Neural cell (in vitro differentiated cells): ENCODE results near the gene GAB2. TPM values are rescaled to one million over a fixed set of nuclear protein-coding genes. Genes with fewer than 3 reads are reported as not detected.

ENCODE experiments used
- H2AFZ ChIP-seq: fragments of 200-600, 300-800 bp; sonication (generic), shearing (Covaris generic); 2 replicates; pipeline ENCODE4 v1.6.0; 2014; ENCODE audit warnings: low read depth, mild to moderate bottlenecking, antibody characterized with exemption, low read length, moderate library complexity
- H3F3A ChIP-seq: fragments of 200-600 bp; shearing (Covaris generic); 2 replicates; pipeline ENCODE4 v1.6.1; 2016; ENCODE audit warnings: mild to moderate bottlenecking, moderate library complexity, mixed read lengths, antibody characterized with exemption, low read length; ENCODE audit not compliant: insufficient read depth, poor library complexity, severe bottlenecking
- H3K27ac ChIP-seq: fragments of 200-600, 300-800 bp; sonication (generic), shearing (Covaris generic); 2 replicates; pipeline ENCODE4 v1.5.1; 2014; ENCODE audit warnings: mild to moderate bottlenecking, low read length, moderate library complexity
- H3K27me3 ChIP-seq: fragments of 300-800, 200-600 bp; sonication (generic), shearing (Covaris generic); 2 replicates; pipeline ENCODE4 v1.6.0; 2014; ENCODE audit warnings: mild to moderate bottlenecking, low read depth, low read length, moderate library complexity; ENCODE audit not compliant: insufficient read depth
- H3K36me3 ChIP-seq: fragments of 300-800, 200-600 bp; sonication (generic), shearing (Covaris generic); 2 replicates; pipeline ENCODE4 v1.5.1; 2014; ENCODE audit warnings: mild to moderate bottlenecking, antibody characterized with exemption, low read length, moderate library complexity; ENCODE audit not compliant: insufficient read depth
- H3K4me2 ChIP-seq: fragments of 300-800, 200-600 bp; sonication (generic), shearing (Covaris generic); 2 replicates; pipeline ENCODE4 v1.6.0; 2014; ENCODE audit warnings: mild to moderate bottlenecking, low read length
- H3K4me3 ChIP-seq: fragments of 300-800, 200-600 bp; sonication (generic), shearing (Covaris generic); 2 replicates; pipeline ENCODE4 v1.5.1; 2014; ENCODE audit warnings: mild to moderate bottlenecking, low read length, moderate library complexity
- H3K79me2 ChIP-seq: fragments of 200-600 bp; shearing (Covaris generic); replicated peaks from 2 replicates; pipeline ENCODE4 v1.6.0; 2014; ENCODE audit warnings: mild to moderate bottlenecking, low read length, moderate library complexity; ENCODE audit not compliant: insufficient read depth
- H3K9ac ChIP-seq: fragments of 300-800, 200-600 bp; sonication (generic), shearing (Covaris generic); 2 replicates; pipeline ENCODE4 v1.6.1; 2016; ENCODE audit warnings: mild to moderate bottlenecking, low read length, mixed read lengths
- H3K9me2 ChIP-seq: fragments of 200-600 bp; shearing (Covaris generic); 2 replicates; pipeline ENCODE4 v1.6.1; 2016; ENCODE audit warnings: mild to moderate bottlenecking, low read length, mixed read lengths; ENCODE audit not compliant: insufficient read depth
- H3K9me3 ChIP-seq: fragments of 200-600, 300-800 bp; sonication (generic), shearing (Covaris generic); 2 replicates; pipeline ENCODE4 v1.6.1; 2016; ENCODE audit warnings: mild to moderate bottlenecking, mixed run types, low read length, moderate library complexity, mixed read lengths
- H4K20me1 ChIP-seq: fragments of 200-600 bp; shearing (Covaris generic); 2 replicates; pipeline ENCODE4 v1.6.1; 2016; ENCODE audit warnings: mild to moderate bottlenecking, mixed run types; ENCODE audit not compliant: insufficient read depth
- EP300 ChIP-seq: fragments of 450-650 bp; conservative IDR thresholded peaks from 2 replicates; pipeline ENCODE4 v1.6.1; 2014; ENCODE audit warnings: antibody characterized with exemption, mild to moderate bottlenecking, moderate library complexity; ENCODE audit not compliant: poor library complexity, severe bottlenecking
- EZH2 ChIP-seq: fragments of 200-600, 300-800 bp; shearing (Covaris generic), sonication (generic); IDR thresholded peaks from 2 replicates; pipeline ENCODE4 v1.6.1; 2014; ENCODE audit warnings: antibody characterized with exemption, low read length, borderline replicate concordance, mild to moderate bottlenecking; ENCODE audit not compliant: insufficient read depth, poor library complexity, severe bottlenecking
- MXI1 ChIP-seq: fragments of 450-650 bp; conservative IDR thresholded peaks from 2 replicates; pipeline ENCODE4 v1.6.1; 2014; ENCODE audit warnings: antibody characterized with exemption, mild to moderate bottlenecking; ENCODE audit not compliant: poor library complexity, severe bottlenecking
- POLR2AphosphoS5 ChIP-seq: IDR thresholded peaks from 2 replicates; pipeline ENCODE4 v1.6.1; 2012
- RAD21 ChIP-seq: fragments of 450-650 bp; conservative IDR thresholded peaks from 2 replicates; pipeline ENCODE4 v1.6.1; 2014; ENCODE audit warnings: antibody characterized with exemption, mild to moderate bottlenecking, moderate library complexity
- SMC3 ChIP-seq: fragments of 450-650 bp; conservative IDR thresholded peaks from 2 replicates; pipeline ENCODE4 v1.6.1; 2014; ENCODE audit warnings: antibody characterized with exemption, mild to moderate bottlenecking, moderate library complexity; ENCODE audit not compliant: poor library complexity
- TAF1 ChIP-seq: IDR thresholded peaks from 2 replicates; pipeline ENCODE4 v1.6.1; 2012; ENCODE audit warnings: low read depth
- polyA plus RNA-seq: library from polyadenylated mRNA; depleted of rRNA; stranded (reverse); fragments of >200 nt; gene quantifications from 2 replicates; pipeline ENCODE4 v1.2.3, GENCODE V29; 2014
- TF ChIP-seq, protein P1 (sequence below): IDR thresholded peaks from 2 replicates; pipeline ENCODE4 v1.6.1; 2012; ENCODE audit warnings: borderline replicate concordance
- TF ChIP-seq, protein P2 (sequence below): fragments of 450-650 bp; IDR thresholded peaks from 2 replicates; pipeline ENCODE4 v1.5.1; 2014; ENCODE audit warnings: antibody characterized with exemption, mild to moderate bottlenecking, moderate library complexity; ENCODE audit not compliant: poor library complexity, severe bottlenecking

Gene GAB2
- polyA plus RNA-seq, 1 donor from 2014 or later, result 21.9 TPM

DNA sequence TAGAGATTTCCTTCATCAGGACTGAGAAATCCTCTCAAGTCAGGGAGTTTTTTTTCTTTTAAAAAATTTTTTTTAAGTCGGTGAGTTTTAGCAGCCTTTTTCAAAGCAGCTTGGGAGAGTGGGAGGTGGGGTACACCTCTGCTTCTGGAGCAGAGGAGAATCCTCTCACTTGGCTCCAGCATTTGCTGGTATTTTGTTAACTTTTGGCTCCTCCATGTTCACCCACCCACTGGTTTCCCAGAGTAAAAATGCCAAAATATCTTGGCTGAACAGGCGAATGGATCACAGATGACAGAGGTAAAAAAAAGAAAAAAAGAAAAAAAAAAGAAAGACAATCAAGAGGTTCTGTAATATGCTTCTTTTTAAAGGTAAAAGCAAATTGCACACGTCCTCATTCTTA is 68.0 kb downstream of the GAB2 start:
- H2AFZ ChIP-seq, result no peak overlapping the region

DNA sequence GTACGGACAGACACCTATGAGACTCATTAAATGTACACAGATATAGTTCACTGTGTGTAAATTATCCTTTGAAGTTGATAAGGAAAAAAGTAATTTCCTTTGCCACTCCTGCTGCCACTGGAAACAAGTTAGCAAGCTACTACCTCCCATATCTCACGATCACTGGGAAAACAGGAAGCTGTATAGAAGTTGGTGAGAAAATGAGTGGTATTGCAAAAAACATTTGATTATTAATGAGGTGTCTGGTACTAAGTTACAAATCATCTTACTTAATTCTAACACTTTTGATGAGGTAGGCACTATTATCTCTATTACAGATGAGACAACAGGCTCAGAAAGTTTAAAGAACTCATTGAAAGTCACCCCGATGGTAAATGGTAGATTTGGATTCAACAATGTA is 68.5 kb downstream of the GAB2 start:
- peaks cover 35% of the 10 kb centered on the region for H3K79me2 ChIP-seq

More for the DNA sequence above, 68.0 kb downstream of the GAB2 start:
- TF ChIP-seq POLR2AphosphoS5 (no peak), TAF1 (no peak), SMC3 (no peak), EZH2 (no peak), RAD21 (no peak), EP300 (no peak), MXI1 (no peak)
- TF ChIP-seq, protein P1, sequence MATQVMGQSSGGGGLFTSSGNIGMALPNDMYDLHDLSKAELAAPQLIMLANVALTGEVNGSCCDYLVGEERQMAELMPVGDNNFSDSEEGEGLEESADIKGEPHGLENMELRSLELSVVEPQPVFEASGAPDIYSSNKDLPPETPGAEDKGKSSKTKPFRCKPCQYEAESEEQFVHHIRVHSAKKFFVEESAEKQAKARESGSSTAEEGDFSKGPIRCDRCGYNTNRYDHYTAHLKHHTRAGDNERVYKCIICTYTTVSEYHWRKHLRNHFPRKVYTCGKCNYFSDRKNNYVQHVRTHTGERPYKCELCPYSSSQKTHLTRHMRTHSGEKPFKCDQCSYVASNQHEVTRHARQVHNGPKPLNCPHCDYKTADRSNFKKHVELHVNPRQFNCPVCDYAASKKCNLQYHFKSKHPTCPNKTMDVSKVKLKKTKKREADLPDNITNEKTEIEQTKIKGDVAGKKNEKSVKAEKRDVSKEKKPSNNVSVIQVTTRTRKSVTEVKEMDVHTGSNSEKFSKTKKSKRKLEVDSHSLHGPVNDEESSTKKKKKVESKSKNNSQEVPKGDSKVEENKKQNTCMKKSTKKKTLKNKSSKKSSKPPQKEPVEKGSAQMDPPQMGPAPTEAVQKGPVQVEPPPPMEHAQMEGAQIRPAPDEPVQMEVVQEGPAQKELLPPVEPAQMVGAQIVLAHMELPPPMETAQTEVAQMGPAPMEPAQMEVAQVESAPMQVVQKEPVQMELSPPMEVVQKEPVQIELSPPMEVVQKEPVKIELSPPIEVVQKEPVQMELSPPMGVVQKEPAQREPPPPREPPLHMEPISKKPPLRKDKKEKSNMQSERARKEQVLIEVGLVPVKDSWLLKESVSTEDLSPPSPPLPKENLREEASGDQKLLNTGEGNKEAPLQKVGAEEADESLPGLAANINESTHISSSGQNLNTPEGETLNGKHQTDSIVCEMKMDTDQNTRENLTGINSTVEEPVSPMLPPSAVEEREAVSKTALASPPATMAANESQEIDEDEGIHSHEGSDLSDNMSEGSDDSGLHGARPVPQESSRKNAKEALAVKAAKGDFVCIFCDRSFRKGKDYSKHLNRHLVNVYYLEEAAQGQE, result no peak
- TF ChIP-seq, protein P2, sequence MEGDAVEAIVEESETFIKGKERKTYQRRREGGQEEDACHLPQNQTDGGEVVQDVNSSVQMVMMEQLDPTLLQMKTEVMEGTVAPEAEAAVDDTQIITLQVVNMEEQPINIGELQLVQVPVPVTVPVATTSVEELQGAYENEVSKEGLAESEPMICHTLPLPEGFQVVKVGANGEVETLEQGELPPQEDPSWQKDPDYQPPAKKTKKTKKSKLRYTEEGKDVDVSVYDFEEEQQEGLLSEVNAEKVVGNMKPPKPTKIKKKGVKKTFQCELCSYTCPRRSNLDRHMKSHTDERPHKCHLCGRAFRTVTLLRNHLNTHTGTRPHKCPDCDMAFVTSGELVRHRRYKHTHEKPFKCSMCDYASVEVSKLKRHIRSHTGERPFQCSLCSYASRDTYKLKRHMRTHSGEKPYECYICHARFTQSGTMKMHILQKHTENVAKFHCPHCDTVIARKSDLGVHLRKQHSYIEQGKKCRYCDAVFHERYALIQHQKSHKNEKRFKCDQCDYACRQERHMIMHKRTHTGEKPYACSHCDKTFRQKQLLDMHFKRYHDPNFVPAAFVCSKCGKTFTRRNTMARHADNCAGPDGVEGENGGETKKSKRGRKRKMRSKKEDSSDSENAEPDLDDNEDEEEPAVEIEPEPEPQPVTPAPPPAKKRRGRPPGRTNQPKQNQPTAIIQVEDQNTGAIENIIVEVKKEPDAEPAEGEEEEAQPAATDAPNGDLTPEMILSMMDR, result no peak
- Histone ChIP-seq H3K27ac (no peak overlapping the region), H3K4me3 (no peak overlapping the region), H3K36me3 (no peaks in the 10 kb centered on the region), H3K9me2 (no peaks in the 10 kb centered on the region), H3K9me3 (no peaks in the 10 kb centered on the region), H3F3A (no peaks in the 10 kb centered on the region), H3K9ac (no peak overlapping the region), H4K20me1 (no peaks in the 10 kb centered on the region), H3K79me2 (peaks cover 35% of the 10 kb centered on the region), H3K4me2 (no peak overlapping the region), H3K27me3 (no peaks in the 10 kb centered on the region)

More for the DNA sequence above, 68.5 kb downstream of the GAB2 start:
- Histone ChIP-seq H3K4me2 (no peak overlapping the region), H3K27me3 (no peaks in the 10 kb centered on the region), H3K9ac (no peak overlapping the region), H3K36me3 (no peaks in the 10 kb centered on the region), H4K20me1 (no peaks in the 10 kb centered on the region), H3K9me3 (no peaks in the 10 kb centered on the region), H3K9me2 (no peaks in the 10 kb centered on the region), H3K27ac (no peak overlapping the region), H3K4me3 (no peak overlapping the region), H2AFZ (no peak overlapping the region), H3F3A (no peaks in the 10 kb centered on the region)
- no peak for TF ChIP-seq TAF1
- TF ChIP-seq, protein P1, result no peak
- no peak for TF ChIP-seq MXI1
- TF ChIP-seq EP300, result no peak
- no peak for TF ChIP-seq SMC3
- no peak for TF ChIP-seq EZH2
